Lower leg skin (tissue), 3 donors: ENCODE measurements around the gene COIL.

Experiments
- CTCF ChIP-seq, 3 donors: fragments of 450-650 bp; IDR thresholded peaks; one replicate each; pipeline ENCODE4 v1.5.1; 2016; ENCODE audit warnings: antibody characterized with exemption in 3 of 3, mild to moderate bottlenecking in 3 of 3, moderate library complexity in 2 of 3
- POLR2A ChIP-seq, 2 donors: fragments of 450-650 bp; IDR thresholded peaks; one replicate each; pipeline ENCODE4 v1.6.1; 2016 to 2017; ENCODE audit warnings: antibody characterized with exemption in 2 of 2, mild to moderate bottlenecking in 1 of 2, moderate library complexity in 1 of 2

- TF ChIP-seq CTCF (IDR thresholded peaks at IDR 0.05), result no peak
- TF ChIP-seq POLR2A (IDR thresholded peaks at IDR 0.05), result no peak
These were observed 31.5 kb upstream of the COIL start for GRCh38 chr17:56992364-56992763.
